ENCODE data around the gene MAST4. TPM values are rescaled to one million over a fixed set of nuclear protein-coding genes. Genes with fewer than 3 reads are reported as not detected.

MAST4 gene
- total RNA-seq, 1 donor from 2014 or later: 17.2 TPM

DNA sequence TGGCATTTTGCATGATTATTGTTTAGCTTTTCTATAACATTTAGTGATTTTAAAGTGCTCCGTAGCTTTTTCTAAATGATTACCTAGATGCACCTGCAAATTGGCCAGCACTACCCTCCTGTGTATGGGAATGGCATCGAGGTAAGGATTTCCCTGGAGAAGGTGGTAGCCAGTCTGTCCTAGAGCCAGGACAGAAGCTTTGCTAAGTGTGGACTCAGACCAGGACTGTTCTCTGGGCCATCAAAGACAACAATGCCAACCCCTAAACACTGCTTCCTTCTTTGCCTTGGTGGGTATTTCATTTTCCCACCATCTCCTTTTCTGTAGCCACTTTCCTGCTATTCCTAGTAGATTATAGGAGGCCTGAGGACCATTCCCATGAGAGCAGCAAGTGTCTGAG is 547.4 kb downstream of the MAST4 start:
- DNase-seq (no peak), ATAC-seq (ENCODE audit: low read depth) (no peak)
- Mint-ChIP-seq H3K4me1 (no peaks in the 10 kb centered on the region), H3K27me3 (no peaks in the 10 kb centered on the region), H3K27ac (no peak overlapping the region), H3K9me3 (no peaks in the 10 kb centered on the region), H3K4me3 (no peak overlapping the region), H3K36me3 (ENCODE audit: low read depth) (peaks cover 27% of the 10 kb centered on the region)
- TF ChIP-seq, protein P1, sequence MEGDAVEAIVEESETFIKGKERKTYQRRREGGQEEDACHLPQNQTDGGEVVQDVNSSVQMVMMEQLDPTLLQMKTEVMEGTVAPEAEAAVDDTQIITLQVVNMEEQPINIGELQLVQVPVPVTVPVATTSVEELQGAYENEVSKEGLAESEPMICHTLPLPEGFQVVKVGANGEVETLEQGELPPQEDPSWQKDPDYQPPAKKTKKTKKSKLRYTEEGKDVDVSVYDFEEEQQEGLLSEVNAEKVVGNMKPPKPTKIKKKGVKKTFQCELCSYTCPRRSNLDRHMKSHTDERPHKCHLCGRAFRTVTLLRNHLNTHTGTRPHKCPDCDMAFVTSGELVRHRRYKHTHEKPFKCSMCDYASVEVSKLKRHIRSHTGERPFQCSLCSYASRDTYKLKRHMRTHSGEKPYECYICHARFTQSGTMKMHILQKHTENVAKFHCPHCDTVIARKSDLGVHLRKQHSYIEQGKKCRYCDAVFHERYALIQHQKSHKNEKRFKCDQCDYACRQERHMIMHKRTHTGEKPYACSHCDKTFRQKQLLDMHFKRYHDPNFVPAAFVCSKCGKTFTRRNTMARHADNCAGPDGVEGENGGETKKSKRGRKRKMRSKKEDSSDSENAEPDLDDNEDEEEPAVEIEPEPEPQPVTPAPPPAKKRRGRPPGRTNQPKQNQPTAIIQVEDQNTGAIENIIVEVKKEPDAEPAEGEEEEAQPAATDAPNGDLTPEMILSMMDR (IDR thresholded peaks at IDR 0.05): no peak
- POLR2A ChIA-PET: no interaction called here
- CTCF ChIA-PET: no interaction called here
- intact Hi-C loops (cut with micrococcal nuclease): no loop called here

DNA sequence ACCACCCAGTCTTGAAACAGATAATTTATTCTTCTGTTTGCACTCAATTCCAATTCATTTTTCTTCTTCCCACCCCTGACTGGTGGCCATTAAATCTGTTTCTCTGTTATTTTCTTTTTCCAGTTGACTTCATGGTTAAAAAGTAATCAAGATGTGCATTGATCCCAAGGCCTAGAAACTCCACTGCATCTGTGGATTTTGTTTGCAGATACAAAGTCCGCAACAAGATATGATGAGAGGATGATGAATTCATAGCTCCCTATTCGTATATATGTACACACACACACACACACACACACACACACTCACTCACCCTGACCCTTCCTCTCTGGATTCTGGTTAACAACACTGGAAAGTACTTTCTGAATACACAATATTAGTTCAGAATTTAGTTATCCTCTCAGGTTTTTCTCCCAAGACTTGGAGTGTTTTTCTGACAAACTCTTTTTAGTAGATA is 548.0 kb downstream of the MAST4 start:
- Mint-ChIP-seq H3K36me3 (ENCODE audit: low read depth) (peaks cover 24% of the 10 kb centered on the region), H3K9me3 (no peaks in the 10 kb centered on the region), H3K27ac (no peak overlapping the region), H3K4me1 (no peaks in the 10 kb centered on the region), H3K27me3 (no peaks in the 10 kb centered on the region), H3K4me3 (no peak overlapping the region)
- TF ChIP-seq, protein P1 (IDR thresholded peaks at IDR 0.05): no peak
- ChIA-PET POLR2A (no interaction called here), CTCF (no interaction called here)
- DNase-seq: no peak
- ATAC-seq (ENCODE audit: low read depth): no peak
- intact Hi-C loops (cut with micrococcal nuclease): no loop called here

DNA sequence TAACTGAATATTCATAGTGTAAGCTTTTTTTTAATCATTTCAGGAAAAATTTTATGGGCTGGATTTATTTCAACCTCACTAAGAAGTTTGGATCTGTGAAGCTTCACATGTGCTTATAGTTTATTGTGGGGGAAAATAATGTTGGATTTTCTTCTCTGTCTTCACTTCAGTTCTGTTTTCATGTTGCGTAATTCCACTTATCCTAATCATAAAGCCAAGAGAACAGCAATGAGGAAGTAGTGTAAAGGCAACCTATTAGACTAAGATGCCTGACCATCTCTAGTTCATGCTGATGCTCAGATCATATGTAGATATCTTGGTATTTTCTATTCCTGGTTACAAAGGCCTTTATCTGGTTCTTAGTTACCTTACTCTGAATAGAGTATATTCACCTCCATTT is 550.4 kb downstream of the MAST4 start:
- Mint-ChIP-seq H3K36me3 (ENCODE audit: low read depth) (peaks cover 34% of the 10 kb centered on the region), H3K27ac (no peak overlapping the region), H3K4me1 (no peaks in the 10 kb centered on the region), H3K4me3 (no peak overlapping the region), H3K9me3 (peaks cover 2% of the 10 kb centered on the region), H3K27me3 (no peaks in the 10 kb centered on the region)
- TF ChIP-seq, protein P1 (IDR thresholded peaks at IDR 0.05): no peak
- POLR2A ChIA-PET: no interaction called here
- intact Hi-C loops (cut with micrococcal nuclease): no loop called here
- no peak for DNase-seq
- CTCF ChIA-PET: no interaction called here
- no peak for ATAC-seq (ENCODE audit: low read depth)

DNA sequence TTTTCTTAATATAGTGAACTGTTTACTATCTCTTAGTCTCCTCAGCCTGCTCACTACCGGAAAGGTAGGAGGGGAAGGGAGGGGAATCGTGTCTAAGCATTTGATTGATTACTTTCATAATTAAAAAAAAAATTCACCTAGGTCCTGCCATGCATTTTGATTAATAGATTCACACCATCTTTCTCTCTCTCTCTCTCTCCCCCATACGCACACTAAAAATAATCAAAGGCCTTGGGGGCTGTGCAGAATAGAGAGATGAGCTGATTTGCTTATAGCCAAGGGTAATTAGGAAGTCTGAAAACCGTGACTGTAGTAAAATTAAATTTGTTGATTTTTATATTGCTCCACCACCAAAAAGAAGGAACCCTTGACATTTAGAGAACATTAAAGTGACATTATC is 550.8 kb downstream of the MAST4 start:
- Mint-ChIP-seq H3K9me3 (peaks cover 2% of the 10 kb centered on the region), H3K4me3 (no peak overlapping the region), H3K36me3 (ENCODE audit: low read depth) (peaks cover 34% of the 10 kb centered on the region), H3K27me3 (no peaks in the 10 kb centered on the region), H3K27ac (no peak overlapping the region), H3K4me1 (no peaks in the 10 kb centered on the region)
- CTCF ChIA-PET: no interaction called here
- TF ChIP-seq, protein P1 (IDR thresholded peaks at IDR 0.05): no peak
- intact Hi-C loops (cut with micrococcal nuclease): no loop called here
- DNase-seq (no peak), ATAC-seq (ENCODE audit: low read depth) (no peak)
- POLR2A ChIA-PET: no interaction called here

DNA sequence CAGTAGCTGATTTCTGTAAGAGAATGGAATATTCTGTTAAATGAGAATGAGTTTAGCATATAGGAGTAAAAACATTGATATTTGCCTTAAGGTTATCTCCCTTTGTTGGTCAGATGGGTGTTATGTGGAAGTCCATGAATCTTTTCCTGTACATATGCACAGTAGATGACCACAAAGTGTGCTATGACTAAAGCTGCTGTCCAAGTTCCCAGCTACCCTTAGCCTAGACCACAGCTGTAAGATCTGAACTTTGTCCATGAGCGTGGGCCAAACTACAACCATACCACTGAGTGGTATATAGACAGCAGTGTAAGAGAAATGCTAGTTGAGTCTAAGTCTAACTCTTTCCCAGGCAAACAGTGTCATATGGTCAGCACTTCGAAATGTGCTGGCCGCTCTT is 551.6 kb downstream of the MAST4 start:
- no peak for ATAC-seq (ENCODE audit: low read depth)
- H3K36me3 Mint-ChIP-seq (ENCODE audit: low read depth): peaks cover 30% of the 10 kb centered on the region
- TF ChIP-seq, protein P1 (IDR thresholded peaks at IDR 0.05): no peak

More for the DNA sequence above, 551.6 kb downstream of the MAST4 start:
- peaks cover 2% of the 10 kb centered on the region for H3K9me3 Mint-ChIP-seq
- DNase-seq: no peak
- intact Hi-C loops (cut with micrococcal nuclease): no loop called here
- H3K27ac Mint-ChIP-seq: no peak overlapping the region
- H3K4me3 Mint-ChIP-seq: no peak overlapping the region
- H3K27me3 Mint-ChIP-seq: no peaks in the 10 kb centered on the region
- no peaks in the 10 kb centered on the region for H3K4me1 Mint-ChIP-seq
- CTCF ChIA-PET: no interaction called here
- POLR2A ChIA-PET: no interaction called here

Measured in activated B cell treated with CpG ODN at 0.5 μM for 24 hours (primary cell).